HG02852 (cell line): ENCODE data around the gene NEK8.
A peak's percentile ranks its signal among the peaks of the same experiment; 100 is the strongest.
"Not testable (repeated sequence)": the region's sequence is repeated elsewhere in the genome, so short reads cannot be mapped to it uniquely, and the experiment has no call there.

Experiments used
- ATAC-seq: cut with Tn5 transposase; IDR thresholded peaks from one replicate; pipeline ENCODE4 v1.9.1; 2021; ENCODE audit warnings: mild to moderate bottlenecking, moderate library complexity; ENCODE audit not compliant: unreplicated experiment

Gene NEK8

GRCh38 chr17:28760601-28761562, 32.3 kb downstream of the NEK8 start:
- ATAC-seq: no peak

- ATAC-seq: peak; percentile 52
These were observed 34.7 kb downstream of the NEK8 start for GRCh38 chr17:28763137-28763799.

GRCh38 chr17:28763804-28764266, 35.2 kb downstream of the NEK8 start:
- no peak for ATAC-seq

- ATAC-seq: no peak
These were observed 36.5 kb downstream of the NEK8 start for GRCh38 chr17:28765038-28765437.

- no peak for ATAC-seq
These were observed 45.1 kb downstream of the NEK8 start for GRCh38 chr17:28773736-28774135.

GRCh38 chr17:28774206-28774605, 45.6 kb downstream of the NEK8 start:
- no peak for ATAC-seq

- no peak for ATAC-seq
These were observed 48.6 kb downstream of the NEK8 start for GRCh38 chr17:28777178-28777577.

- not testable (repeated sequence) for ATAC-seq
These were observed 51.0 kb downstream of the NEK8 start for GRCh38 chr17:28779601-28780000.

GRCh38 chr17:28783161-28783560, 54.6 kb downstream of the NEK8 start:
- no peak for ATAC-seq

- ATAC-seq: no peak
These were observed 59.5 kb downstream of the NEK8 start for GRCh38 chr17:28788100-28788499.
